HCT116 (cell line): ENCODE measurements around the gene CACNA1E. TPM values are rescaled to one million over a fixed set of nuclear protein-coding genes. Genes with fewer than 3 reads are reported as not detected.

Source experiments
- ATAC-seq: fragments of 200-7000 bp; cut with Tn5 transposase; 2 replicates; pipeline ENCODE4 v1.9.1; 2020; ENCODE audit warnings: mild to moderate bottlenecking, moderate library complexity
- BruUV-seq: library from RNA; stranded (reverse); fragments of 400-500 nt; replicated peaks from 2 replicates; lab custom pipeline; 2021; lab: Mats Ljungman, UMichigan
- CTCF ChIA-PET: fragments of 300-600 bp; sonication (Branson Sonifier 250); formaldehyde crosslinking; loops from one replicate; lab custom pipeline; 2021; ENCODE audit warnings: antibody characterized with exemption; lab: Charles Lee
- POLR2A ChIA-PET: fragments of 300-600, 350-600 bp; sonication (Branson Sonifier 250); formaldehyde crosslinking; loops from one replicate; lab custom pipeline; 2021; ENCODE audit warnings: antibody characterized with exemption; lab: Charles Lee
- RAD21 ChIA-PET, 2 experiments: fragments of 300-600 bp; sonication (Branson Sonifier 250); formaldehyde crosslinking; loops; one replicate each; lab custom pipeline; 2023; ENCODE audit warnings: low total read pairs in 2 of 2; ENCODE audit not compliant: uncharacterized antibody in 2 of 2, unreplicated experiment in 2 of 2, low non-redundant PET in 1 of 2; lab: Charles Lee
- DNase-seq: peaks from one replicate; pipeline ENCODE4 v3.0.0-alpha.2; 2010; ENCODE audit warnings: low read depth, low spot score
- H2AFZ ChIP-seq: fragments of 200-600 bp; shearing (Covaris generic), sonication (generic); 2 replicates; pipeline ENCODE4 v1.6.1; 2017; ENCODE audit warnings: low read depth, mixed run types, mixed read lengths, antibody characterized with exemption, low read length; ENCODE audit not compliant: poor library complexity, severe bottlenecking
- H3K27ac ChIP-seq: 2 replicates; pipeline ENCODE4 v1.5.1; 2012; ENCODE audit warnings: low read depth, low read length
- H3K27me3 ChIP-seq: fragments of 200-600 bp; sonication (generic); 2 replicates; pipeline ENCODE4 v1.6.1; 2016; ENCODE audit warnings: mixed run types, low read length, mixed read lengths; ENCODE audit not compliant: insufficient read depth
- H3K36me3 ChIP-seq, 2 experiments: fragments of 200-500 bp in 1 of 2; fragments of 200-600 bp in 1 of 2; sonication (Bioruptor generic) in 1 of 2; sonication (generic) in 1 of 2; 2 replicates each; pipeline versions ENCODE4 v1.5.1 to v1.6.1; 2014 to 2016; ENCODE audit warnings: low read length in 2 of 2, inconsistent platforms in 1 of 2, mixed read lengths in 1 of 2, mixed run types in 1 of 2; ENCODE audit not compliant: insufficient read depth in 2 of 2, control insufficient read depth in 1 of 2
- H3K4me1 ChIP-seq, 2 experiments: fragments of 200-600 bp in 1 of 2; sonication (generic) in 1 of 2; 2 replicates each; pipeline versions ENCODE4 v1.5.1 to v1.6.1; 2012 to 2017; ENCODE audit warnings: low read length in 2 of 2, inconsistent platforms in 1 of 2, mild to moderate bottlenecking in 1 of 2, mixed read lengths in 1 of 2, mixed run types in 1 of 2, moderate library complexity in 1 of 2; ENCODE audit not compliant: insufficient read depth in 2 of 2, control insufficient read depth in 1 of 2
- H3K4me2 ChIP-seq: fragments of 200-600 bp; sonication (generic); 2 replicates; pipeline ENCODE4 v1.6.1; 2017; ENCODE audit warnings: mixed run types, low read length, mixed read lengths
- H3K4me3 ChIP-seq, 2 experiments: fragments of 200-600 bp in 1 of 2; sonication (generic) in 1 of 2; replicated peaks in 1 of 2; 2 replicates each; pipeline ENCODE4 v1.5.1; 2011 to 2016; ENCODE audit warnings: low read length in 2 of 2, control low read depth in 1 of 2, low read depth in 1 of 2, mild to moderate bottlenecking in 1 of 2, mixed read lengths in 1 of 2, mixed run types in 1 of 2
- H3K79me2 ChIP-seq: fragments of 200-600 bp; sonication (generic); 2 replicates; pipeline ENCODE4 v1.6.1; 2017; ENCODE audit warnings: mild to moderate bottlenecking, mixed run types, low read length, moderate library complexity, mixed read lengths; ENCODE audit not compliant: insufficient read depth
- H3K9ac ChIP-seq: fragments of 200-600 bp; sonication (generic); 2 replicates; pipeline ENCODE4 v1.6.1; 2016; ENCODE audit warnings: low read length, mixed read lengths
- H3K9me2 ChIP-seq: fragments of 200-600 bp; sonication (generic), shearing (Covaris generic); 2 replicates; pipeline ENCODE4 v1.6.1; 2017; ENCODE audit warnings: mixed run types, mild to moderate bottlenecking, moderate library complexity; ENCODE audit not compliant: insufficient read depth
- H3K9me3 ChIP-seq, 2 experiments: fragments of 200-500 bp in 1 of 2; fragments of 200-600 bp in 1 of 2; sonication (Bioruptor generic) in 1 of 2; sonication (generic) in 1 of 2; 2 replicates each; pipeline ENCODE4 v1.6.1; 2014 to 2017; ENCODE audit warnings: low read length in 2 of 2, mixed read lengths in 2 of 2, inconsistent platforms in 1 of 2, low read depth in 1 of 2, mild to moderate bottlenecking in 1 of 2, mixed run types in 1 of 2, moderate library complexity in 1 of 2; ENCODE audit not compliant: control insufficient read depth in 1 of 2, insufficient read depth in 1 of 2
- H4K20me1 ChIP-seq: fragments of 200-600 bp; sonication (generic), shearing (Covaris generic); 2 replicates; pipeline ENCODE4 v1.6.1; 2017; ENCODE audit warnings: mixed run types, mild to moderate bottlenecking, moderate library complexity; ENCODE audit not compliant: insufficient read depth
- CBX3 ChIP-seq: IDR thresholded peaks from 2 replicates; pipeline ENCODE4 v1.6.1; 2012; ENCODE audit warnings: low read depth
- EZH2phosphoT487 ChIP-seq: fragments of 200-600 bp; IDR thresholded peaks from 2 replicates; pipeline ENCODE4 v1.6.1; 2018; ENCODE audit warnings: antibody characterized with exemption, borderline replicate concordance
- FOSL1 ChIP-seq: IDR thresholded peaks from 2 replicates; pipeline ENCODE4 v1.6.1; 2012; ENCODE audit warnings: low read depth
- MAX ChIP-seq: IDR thresholded peaks from 2 replicates; pipeline ENCODE4 v1.6.1; 2012
- REST ChIP-seq: IDR thresholded peaks from 2 replicates; pipeline ENCODE4 v1.6.1; 2012; ENCODE audit warnings: low read depth
- SRF ChIP-seq: IDR thresholded peaks from 2 replicates; pipeline ENCODE4 v1.6.1; 2012; ENCODE audit warnings: low read depth
- intact Hi-C: fragments of 100-400 bp; cut with micrococcal nuclease; formaldehyde crosslinking; loops from 2 replicates; pipeline ENCODE4 v1.10.0; 2022
- total RNA-seq: library from RNA; stranded (reverse); gene quantifications from one replicate; pipeline ENCODE4 v1.2.1, GENCODE V29; 2021; ENCODE audit not compliant: unreplicated experiment
- TF ChIP-seq, protein P1 (sequence below): IDR thresholded peaks from 2 replicates; pipeline ENCODE4 v1.6.1; 2011; ENCODE audit warnings: mild to moderate bottlenecking, low read length, moderate library complexity; ENCODE audit not compliant: insufficient replicate concordance; ENCODE audit errors: extremely low read depth

Gene CACNA1E
- total RNA-seq, 1 experiment from 2014 or later = 0.02 TPM

- Histone ChIP-seq H3K9ac (no peak overlapping the region), H3K4me1 (no peaks in the 10 kb centered on the region), H3K27me3 (peaks cover 57% of the 10 kb centered on the region), H3K4me2 (no peak overlapping the region), H3K9me2 (no peaks in the 10 kb centered on the region), H2AFZ (no peak overlapping the region), H3K9me3 (no peaks in the 10 kb centered on the region), H4K20me1 (no peaks in the 10 kb centered on the region), H3K4me3 (no peak overlapping the region), H3K36me3 (no peaks in the 10 kb centered on the region), H3K27ac (no peak overlapping the region), H3K79me2 (no peaks in the 10 kb centered on the region)
- DNase-seq (no peak), ATAC-seq (no peak)
- intact Hi-C loops = no loop called here
- RAD21 ChIA-PET = no interaction called here
- POLR2A ChIA-PET = no interaction called here
- no TSS peak for BruUV-seq
- TF ChIP-seq SRF (no peak), MAX (no peak), EZH2phosphoT487 (no peak), FOSL1 (no peak)
- TF ChIP-seq, all 23 proteins: peak for 0
- CTCF ChIA-PET = no interaction called here
Measured at GRCh38 chr1:181711820-181712219, 228.5 kb downstream of the CACNA1E start.

GRCh38 chr1:181712711-181713110 is 229.4 kb downstream of the CACNA1E start:
- Histone ChIP-seq H4K20me1 (no peaks in the 10 kb centered on the region), H2AFZ (no peak overlapping the region), H3K27ac (no peak overlapping the region), H3K4me1 (no peaks in the 10 kb centered on the region), H3K4me2 (no peak overlapping the region), H3K4me3 (no peak overlapping the region), H3K27me3 (peaks cover 57% of the 10 kb centered on the region), H3K79me2 (no peaks in the 10 kb centered on the region), H3K9me3 (no peaks in the 10 kb centered on the region), H3K36me3 (no peaks in the 10 kb centered on the region), H3K9me2 (no peaks in the 10 kb centered on the region), H3K9ac (no peak overlapping the region)
- intact Hi-C loops = no loop called here
- DNase-seq (no peak), ATAC-seq (no peak)
- POLR2A ChIA-PET = no interaction called here
- BruUV-seq = no TSS peak
- RAD21 ChIA-PET = no interaction called here
- CTCF ChIA-PET = no interaction called here
- TF ChIP-seq CBX3 (no peak), SRF (no peak), REST (no peak)
- TF ChIP-seq, protein P1, sequence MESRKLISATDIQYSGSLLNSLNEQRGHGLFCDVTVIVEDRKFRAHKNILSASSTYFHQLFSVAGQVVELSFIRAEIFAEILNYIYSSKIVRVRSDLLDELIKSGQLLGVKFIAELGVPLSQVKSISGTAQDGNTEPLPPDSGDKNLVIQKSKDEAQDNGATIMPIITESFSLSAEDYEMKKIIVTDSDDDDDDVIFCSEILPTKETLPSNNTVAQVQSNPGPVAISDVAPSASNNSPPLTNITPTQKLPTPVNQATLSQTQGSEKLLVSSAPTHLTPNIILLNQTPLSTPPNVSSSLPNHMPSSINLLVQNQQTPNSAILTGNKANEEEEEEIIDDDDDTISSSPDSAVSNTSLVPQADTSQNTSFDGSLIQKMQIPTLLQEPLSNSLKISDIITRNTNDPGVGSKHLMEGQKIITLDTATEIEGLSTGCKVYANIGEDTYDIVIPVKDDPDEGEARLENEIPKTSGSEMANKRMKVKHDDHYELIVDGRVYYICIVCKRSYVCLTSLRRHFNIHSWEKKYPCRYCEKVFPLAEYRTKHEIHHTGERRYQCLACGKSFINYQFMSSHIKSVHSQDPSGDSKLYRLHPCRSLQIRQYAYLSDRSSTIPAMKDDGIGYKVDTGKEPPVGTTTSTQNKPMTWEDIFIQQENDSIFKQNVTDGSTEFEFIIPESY = no peak
